Karpas-422 (cell line): ENCODE data around the gene CENPO. TPM values are rescaled to one million over a fixed set of nuclear protein-coding genes. Genes with fewer than 3 reads are reported as not detected.

ENCODE experiments used
- DNase-seq: peaks from one replicate; pipeline ENCODE4 v3.0.0-alpha.2; 2015
- H2AFZ ChIP-seq: fragments of 200-600 bp; sonication (generic); 2 replicates; pipeline ENCODE4 v1.6.1; 2014; ENCODE audit warnings: antibody characterized with exemption, low read length, mixed read lengths
- H3K27ac ChIP-seq: fragments of 200-600 bp; sonication (generic); 2 replicates; pipeline ENCODE4 v1.5.1; 2014; ENCODE audit warnings: mild to moderate bottlenecking, low read length, moderate library complexity
- H3K27me3 ChIP-seq: fragments of 200-600 bp; sonication (generic); 2 replicates; pipeline ENCODE4 v1.6.1; 2014; ENCODE audit warnings: low read length, mixed read lengths
- H3K36me3 ChIP-seq: fragments of 200-600 bp; sonication (generic); 2 replicates; pipeline ENCODE4 v1.6.1; 2014; ENCODE audit warnings: low read length, mixed read lengths; ENCODE audit not compliant: insufficient read depth
- H3K4me1 ChIP-seq: fragments of 200-600 bp; sonication (generic); 2 replicates; pipeline ENCODE4 v1.6.1; 2014; ENCODE audit warnings: mild to moderate bottlenecking, low read length, mixed read lengths
- H3K4me2 ChIP-seq: fragments of 200-600 bp; sonication (generic); 2 replicates; pipeline ENCODE4 v1.6.1; 2014; ENCODE audit warnings: low read length, low read depth, mild to moderate bottlenecking; ENCODE audit not compliant: poor library complexity, severe bottlenecking
- H3K4me3 ChIP-seq: fragments of 200-600 bp; sonication (generic); 2 replicates; pipeline ENCODE4 v1.5.1; 2014; ENCODE audit warnings: mild to moderate bottlenecking, antibody characterized with exemption, low read length, mixed read lengths
- H3K79me2 ChIP-seq: fragments of 200-600 bp; sonication (generic); 2 replicates; pipeline ENCODE4 v1.6.1; 2014; ENCODE audit warnings: mild to moderate bottlenecking, low read length, mixed read lengths
- H3K9ac ChIP-seq: fragments of 200-600 bp; sonication (generic); 2 replicates; pipeline ENCODE4 v1.6.0; 2014; ENCODE audit warnings: low read length
- H3K9me2 ChIP-seq: fragments of 200-600 bp; sonication (generic), shearing (Covaris generic); replicated peaks from 2 replicates; pipeline ENCODE4 v1.6.0; 2014; ENCODE audit warnings: mild to moderate bottlenecking, low read length, moderate library complexity; ENCODE audit not compliant: insufficient read depth
- H3K9me3 ChIP-seq: fragments of 300-700, 200-600 bp; sonication (generic); 2 replicates; pipeline ENCODE4 v1.6.1; 2014; ENCODE audit warnings: low read length, mixed read lengths
- H4K20me1 ChIP-seq: fragments of 200-600 bp; sonication (generic); 2 replicates; pipeline ENCODE4 v1.6.1; 2014; ENCODE audit warnings: mild to moderate bottlenecking, antibody characterized with exemption, low read length, low read depth; ENCODE audit not compliant: insufficient read depth
- total RNA-seq: library from RNA; depleted of rRNA; stranded (reverse); fragments of >200 nt; shearing (Covaris generic); gene quantifications from 2 replicates; pipeline ENCODE4 v1.2.3, GENCODE V29; 2014; ENCODE audit warnings: low replicate concordance; rRNA removed

CENPO gene
- total RNA-seq, 1 experiment from 2014 or later, result 32.9 TPM

GRCh38 chr2:24871852-24872333, 78.7 kb downstream of the CENPO start:
- Histone ChIP-seq H4K20me1 (0 out of 2 replicates have a peak, but pooled peaks cover 11% of the 10 kb centered on the region), H3K4me3 (no peak overlapping the region), H3K36me3 (no peaks in the 10 kb centered on the region; the same call in 1 of the 2 replicates), H3K79me2 (peaks cover 50% of the 10 kb centered on the region), H3K9me3 (no peaks in the 10 kb centered on the region), H3K27me3 (no peaks in the 10 kb centered on the region), H3K27ac (no peak overlapping the region), H2AFZ (no peak overlapping the region), H3K9me2 (no peaks in the 10 kb centered on the region), H3K4me1 (peaks cover 5% of the 10 kb centered on the region; the same call in 1 of the 2 replicates), H3K4me2 (no peak overlapping the region), H3K9ac (no peak overlapping the region)
- DNase-seq, result no peak

Other genes starting within 250 kb of the CENPO start
- gene PTRHD1, start within 50 bp of the CENPO start, total RNA-seq, result 14.4 and 19.8 TPM in 2 replicates
- gene ADCY3, start 126.8 kb downstream of the CENPO start, total RNA-seq, result 57.6 and 58.4 TPM in 2 replicates
- gene DNAJC27, start 178.5 kb downstream of the CENPO start, total RNA-seq, result 6.3 and 6.7 TPM in 2 replicates
- 0.22 and 0.58 TPM in 2 replicates for gene EFR3B, start 248.7 kb downstream of the CENPO start, total RNA-seq